Subcutaneous adipose tissue (tissue), 4 donors: ENCODE measurements around the gene S100A14. TPM values are rescaled to one million over a fixed set of nuclear protein-coding genes. Genes with fewer than 3 reads are reported as not detected.

Experiments
- CTCF ChIP-seq: fragments of 450-650 bp; IDR thresholded peaks from one replicate; pipeline ENCODE4 v1.5.1; 2016; ENCODE audit warnings: low read depth, mild to moderate bottlenecking, control low read depth, antibody characterized with exemption, moderate library complexity
- total RNA-seq, 4 donors: library from RNA; depleted of rRNA; stranded (reverse); fragments of >200 nt; gene quantifications; one replicate each; pipeline ENCODE4 v1.1.0, GENCODE V29; 2016

S100A14 gene
- total RNA-seq, 4 donors from 2014 or later = 0.65 TPM; not detected in 3

- no peak for TF ChIP-seq CTCF
Measured at GRCh38 chr1:153583976-153584375, 32.1 kb downstream of the S100A14 start.

DNA sequence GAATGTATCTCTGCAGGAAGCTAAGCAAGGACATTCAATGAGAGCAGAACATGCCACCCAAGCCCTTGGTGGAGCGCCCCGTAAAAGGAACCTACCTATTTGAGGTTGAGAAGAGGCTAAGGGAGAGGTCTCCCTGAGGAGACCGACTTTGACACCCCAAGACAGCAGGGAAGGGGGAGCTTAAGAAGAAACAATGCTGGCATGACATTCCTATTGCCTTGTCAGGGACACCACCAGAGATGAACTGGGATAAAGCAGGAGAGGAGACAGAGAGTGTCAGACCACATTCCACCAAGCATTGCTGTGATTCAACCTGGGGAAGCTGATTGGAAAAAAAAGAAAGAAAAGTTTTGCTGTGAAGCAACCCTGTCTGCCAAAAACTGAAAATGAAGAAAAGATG, 37.2 kb downstream of the S100A14 start:
- TF ChIP-seq CTCF = no peak

- TF ChIP-seq CTCF = no peak
Measured at GRCh38 chr1:153578490-153578889, 37.6 kb downstream of the S100A14 start.

DNA sequence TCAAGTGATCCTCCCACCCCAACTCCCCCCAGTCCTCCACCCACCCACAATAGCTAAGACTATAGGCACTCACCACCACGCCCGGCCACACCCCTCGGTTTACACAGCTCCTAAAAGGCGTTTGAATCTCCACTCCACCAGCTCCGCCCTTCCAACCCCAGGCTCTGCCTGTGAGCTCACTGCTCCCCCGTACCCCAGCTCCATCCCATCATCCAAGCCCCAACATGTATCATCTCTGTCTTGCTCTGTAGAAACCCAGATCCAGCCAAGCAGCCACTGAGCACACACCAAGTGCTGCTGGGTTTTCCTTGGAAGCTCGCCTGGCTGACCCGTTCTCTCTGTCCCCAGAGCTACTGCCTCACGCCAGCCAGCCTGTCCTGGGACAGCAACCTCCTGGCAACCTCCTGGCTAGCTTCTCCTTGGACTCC, 38.5 kb downstream of the S100A14 start:
- no peak for TF ChIP-seq CTCF

- no peak for TF ChIP-seq CTCF
Measured at GRCh38 chr1:153577138-153577537, 39.0 kb downstream of the S100A14 start.

- TF ChIP-seq CTCF = no peak
Measured at GRCh38 chr1:153573351-153573750, 42.8 kb downstream of the S100A14 start.

- TF ChIP-seq CTCF = no peak
Measured at GRCh38 chr1:153572569-153573015, 43.5 kb downstream of the S100A14 start.

DNA sequence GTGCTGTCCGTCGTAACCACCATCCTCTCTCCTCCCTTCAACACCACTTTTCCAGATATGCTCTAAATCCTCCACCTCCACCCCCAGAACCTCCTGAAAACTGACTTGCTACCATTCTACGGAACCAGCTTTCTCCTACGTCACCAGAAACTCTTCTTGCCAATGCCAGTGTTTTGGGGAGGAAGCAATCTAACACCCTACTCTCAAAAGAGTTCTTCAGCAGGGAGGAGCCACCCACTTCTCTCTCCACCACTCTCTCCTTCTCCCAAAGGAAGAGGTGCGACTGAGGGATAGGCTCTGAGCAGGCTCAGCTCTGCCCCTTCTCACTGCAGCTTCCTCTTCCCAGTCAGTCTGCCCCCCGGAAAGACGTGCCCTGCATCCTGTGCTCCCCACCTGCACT, 44.4 kb downstream of the S100A14 start:
- no peak for TF ChIP-seq CTCF
